ENCODE results near the gene KLHL40.

The KLHL40 gene

GRCh38 chr3:42691816-42692666 lies 6.7 kb downstream of the KLHL40 start:
- DNase-seq: no peak

- DNase-seq: no peak
Measured at GRCh38 chr3:42692667-42693529, 7.6 kb downstream of the KLHL40 start.

GRCh38 chr3:42693530-42693930 lies 8.2 kb downstream of the KLHL40 start:
- no peak for DNase-seq

GRCh38 chr3:42694366-42694765 lies 9.0 kb downstream of the KLHL40 start:
- no peak for DNase-seq

GRCh38 chr3:42696356-42697288 lies 11.3 kb downstream of the KLHL40 start:
- no peak for DNase-seq

- no peak for DNase-seq
Measured at GRCh38 chr3:42697289-42698051, 12.1 kb downstream of the KLHL40 start.

GRCh38 chr3:42698216-42698910 lies 13.0 kb downstream of the KLHL40 start:
- no peak for DNase-seq

- no peak for DNase-seq
Measured at GRCh38 chr3:42698911-42699230, 13.5 kb downstream of the KLHL40 start.

- DNase-seq: no peak
Measured at GRCh38 chr3:42699511-42699971, 14.2 kb downstream of the KLHL40 start.

- no peak for DNase-seq
Measured at GRCh38 chr3:42700366-42701288, 15.3 kb downstream of the KLHL40 start.

GRCh38 chr3:42701371-42702065 lies 16.2 kb downstream of the KLHL40 start:
- peak; percentile 29 for DNase-seq

- DNase-seq: no peak
Measured at GRCh38 chr3:42702066-42702951, 17.0 kb downstream of the KLHL40 start, which contains the start of gene HHATL. TSS of gene HHATL (minus strand) at chr3:42702798. CDS start at chr3:42700826, 1,972 bp downstream.

- no peak for DNase-seq
Measured at GRCh38 chr3:42702982-42703694, 17.8 kb downstream of the KLHL40 start.

- no peak for DNase-seq
Measured at GRCh38 chr3:42703695-42704025, 18.3 kb downstream of the KLHL40 start.

- no peak for DNase-seq
Measured at GRCh38 chr3:42704136-42704841, 19.0 kb downstream of the KLHL40 start.

- no peak for DNase-seq
Measured at GRCh38 chr3:42705058-42705767, 19.9 kb downstream of the KLHL40 start.

Data from CD4-positive, alpha-beta T cell treated with Interferon gamma for 1 hour (primary cell).